WI38 (cell line): ENCODE measurements around the gene ADAMTS6.
"Not testable (repeated sequence)": the region's sequence is repeated elsewhere in the genome, so short reads cannot be mapped to it uniquely, and the experiment has no call there.

Experiments used
- H3K4me3 ChIP-seq: 2 replicates; pipeline ENCODE4 v1.5.1; 2011; ENCODE audit warnings: low read depth, mild to moderate bottlenecking, control low read depth, low read length
- CTCF ChIP-seq: IDR thresholded peaks from 2 replicates; pipeline ENCODE4 v1.5.1; 2012; ENCODE audit warnings: low read depth, mild to moderate bottlenecking, control low read depth, low read length

ADAMTS6 gene

DNA sequence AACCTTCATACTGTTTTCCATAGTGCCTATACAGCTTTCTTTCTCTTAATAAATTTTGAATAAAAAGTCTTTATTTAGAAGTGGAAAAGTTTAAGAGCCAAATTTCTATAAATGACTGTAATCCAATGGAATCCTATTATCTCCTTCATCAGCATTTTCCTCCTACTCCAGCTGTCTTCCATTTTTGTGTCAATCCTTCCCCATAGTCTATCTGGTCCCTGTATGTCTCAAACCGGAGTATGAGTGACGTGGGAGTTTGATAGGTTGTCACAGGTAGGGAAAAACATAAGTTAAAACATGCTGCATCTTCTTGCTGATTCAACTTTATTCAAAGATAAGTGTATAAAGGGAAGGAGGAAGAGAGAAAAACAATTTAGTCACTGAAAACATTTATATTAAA is 70.4 kb downstream of the ADAMTS6 start:
- H3K4me3 ChIP-seq, result no peak overlapping the region
- no peak for TF ChIP-seq CTCF

GRCh38 chr5:65395526-65396155 is 86.1 kb downstream of the ADAMTS6 start:
- H3K4me3 ChIP-seq, result no peak overlapping the region
- TF ChIP-seq CTCF, result no peak

GRCh38 chr5:65394087-65394486 is 87.6 kb downstream of the ADAMTS6 start:
- TF ChIP-seq CTCF, result no peak
- H3K4me3 ChIP-seq, result no peak overlapping the region

- no peak for TF ChIP-seq CTCF
- H3K4me3 ChIP-seq, result no peak overlapping the region
These were observed 90.1 kb downstream of the ADAMTS6 start for GRCh38 chr5:65391591-65391990.

DNA sequence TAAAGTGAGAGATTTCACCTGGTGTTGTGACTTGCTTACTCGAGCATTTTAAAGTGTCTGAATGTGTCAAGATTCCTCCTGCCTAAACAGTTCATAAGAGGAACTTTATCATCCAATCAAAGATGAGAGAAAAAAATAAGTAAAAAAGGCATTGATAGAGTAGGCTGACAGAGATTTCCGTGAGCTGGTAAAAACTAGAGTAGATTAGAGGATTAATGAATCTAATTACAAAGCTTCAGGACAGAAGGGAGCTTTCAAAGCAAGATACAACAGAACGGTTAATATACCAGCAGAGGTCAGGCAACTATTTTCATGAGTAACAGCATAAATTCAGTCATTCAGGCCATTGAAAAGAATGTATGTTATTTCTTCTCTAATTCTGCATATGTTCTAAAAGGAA is 91.5 kb downstream of the ADAMTS6 start:
- no peak overlapping the region for H3K4me3 ChIP-seq
- TF ChIP-seq CTCF, result no peak

- H3K4me3 ChIP-seq, result no peak overlapping the region
- TF ChIP-seq CTCF, result no peak
These were observed 97.9 kb downstream of the ADAMTS6 start for GRCh38 chr5:65383859-65384258.

DNA sequence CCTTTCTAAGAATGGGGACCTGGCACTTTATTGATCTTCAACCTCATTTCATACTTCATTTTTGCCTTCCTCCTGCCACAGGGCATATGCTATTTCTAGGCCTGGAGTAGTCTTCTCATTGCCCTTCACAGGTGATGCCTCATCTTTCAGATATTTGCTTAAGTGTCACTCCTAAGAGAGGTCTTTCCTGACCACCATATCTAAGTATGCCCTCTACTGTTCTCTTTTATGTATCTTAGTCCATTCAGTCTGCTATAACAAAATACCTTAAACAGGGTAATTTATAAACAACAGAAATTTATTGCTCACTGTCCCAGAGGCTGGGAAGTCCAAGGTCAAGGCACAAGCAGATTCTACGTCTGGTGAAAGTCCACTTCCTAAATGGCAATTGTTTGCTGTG is 99.1 kb downstream of the ADAMTS6 start:
- no peak overlapping the region for H3K4me3 ChIP-seq
- no peak for TF ChIP-seq CTCF

DNA sequence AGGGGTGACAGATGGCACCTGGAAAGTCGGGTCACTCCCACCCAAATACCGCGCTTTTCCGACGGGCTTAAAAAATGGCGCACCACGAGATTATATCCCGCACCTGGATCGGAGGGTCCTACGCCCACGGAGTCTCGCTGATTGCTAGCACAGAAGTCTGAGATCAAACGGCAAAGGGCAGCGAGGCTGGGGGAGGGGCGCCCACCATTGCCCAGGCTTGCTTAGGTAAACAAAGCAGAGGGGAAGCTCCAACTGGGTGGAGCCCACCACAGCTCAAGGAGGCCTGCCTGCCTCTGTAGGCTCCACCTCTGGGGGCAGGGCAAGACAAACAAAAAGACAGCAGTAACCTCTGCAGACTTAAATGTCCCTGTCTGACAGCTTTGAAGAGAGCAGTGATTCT is 111.2 kb downstream of the ADAMTS6 start:
- H3K4me3 ChIP-seq, result not testable (repeated sequence)
